ENCODE measurements around the gene COL2A1.

DNA sequence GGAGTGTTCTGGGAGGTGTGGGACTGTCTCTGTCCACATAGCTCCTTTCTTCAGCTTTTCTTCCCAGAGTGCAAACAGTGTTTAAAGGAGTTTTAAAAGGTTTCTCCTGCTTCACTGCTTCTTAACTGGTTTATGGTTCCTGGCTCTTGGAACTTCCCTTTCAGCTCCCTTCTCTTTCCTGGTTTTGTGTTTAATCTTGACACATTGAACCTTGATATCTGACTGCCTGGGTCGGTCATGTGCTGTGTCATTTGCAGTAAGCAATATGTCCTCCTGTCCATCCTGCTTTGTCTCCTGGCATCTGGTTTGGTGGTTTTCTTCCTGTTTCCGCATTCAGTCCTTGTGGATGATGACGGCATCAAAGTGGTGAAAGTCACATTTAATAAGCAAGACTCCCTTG, 38.7 kb downstream of the COL2A1 start:
- TF ChIP-seq EZH2phosphoT487 (conservative IDR thresholded peaks at IDR 0.05; ENCODE audit: low read length) = no peak
- TF ChIP-seq, protein P1, sequence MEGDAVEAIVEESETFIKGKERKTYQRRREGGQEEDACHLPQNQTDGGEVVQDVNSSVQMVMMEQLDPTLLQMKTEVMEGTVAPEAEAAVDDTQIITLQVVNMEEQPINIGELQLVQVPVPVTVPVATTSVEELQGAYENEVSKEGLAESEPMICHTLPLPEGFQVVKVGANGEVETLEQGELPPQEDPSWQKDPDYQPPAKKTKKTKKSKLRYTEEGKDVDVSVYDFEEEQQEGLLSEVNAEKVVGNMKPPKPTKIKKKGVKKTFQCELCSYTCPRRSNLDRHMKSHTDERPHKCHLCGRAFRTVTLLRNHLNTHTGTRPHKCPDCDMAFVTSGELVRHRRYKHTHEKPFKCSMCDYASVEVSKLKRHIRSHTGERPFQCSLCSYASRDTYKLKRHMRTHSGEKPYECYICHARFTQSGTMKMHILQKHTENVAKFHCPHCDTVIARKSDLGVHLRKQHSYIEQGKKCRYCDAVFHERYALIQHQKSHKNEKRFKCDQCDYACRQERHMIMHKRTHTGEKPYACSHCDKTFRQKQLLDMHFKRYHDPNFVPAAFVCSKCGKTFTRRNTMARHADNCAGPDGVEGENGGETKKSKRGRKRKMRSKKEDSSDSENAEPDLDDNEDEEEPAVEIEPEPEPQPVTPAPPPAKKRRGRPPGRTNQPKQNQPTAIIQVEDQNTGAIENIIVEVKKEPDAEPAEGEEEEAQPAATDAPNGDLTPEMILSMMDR (IDR thresholded peaks at IDR 0.05; ENCODE audit: insufficient read depth, low read length, poor library complexity, severe bottlenecking) = no peak
